Kidney capillary endothelial cell (primary cell): ENCODE data around the gene SELENBP1.
"Not testable (repeated sequence)": the region's sequence is repeated elsewhere in the genome, so short reads cannot be mapped to it uniquely, and the experiment has no call there.

Experiments
- DNase-seq: peaks from one replicate; pipeline ENCODE4 v3.0.0-alpha.2; 2018; ENCODE audit warnings: low spot score

Gene SELENBP1

DNA sequence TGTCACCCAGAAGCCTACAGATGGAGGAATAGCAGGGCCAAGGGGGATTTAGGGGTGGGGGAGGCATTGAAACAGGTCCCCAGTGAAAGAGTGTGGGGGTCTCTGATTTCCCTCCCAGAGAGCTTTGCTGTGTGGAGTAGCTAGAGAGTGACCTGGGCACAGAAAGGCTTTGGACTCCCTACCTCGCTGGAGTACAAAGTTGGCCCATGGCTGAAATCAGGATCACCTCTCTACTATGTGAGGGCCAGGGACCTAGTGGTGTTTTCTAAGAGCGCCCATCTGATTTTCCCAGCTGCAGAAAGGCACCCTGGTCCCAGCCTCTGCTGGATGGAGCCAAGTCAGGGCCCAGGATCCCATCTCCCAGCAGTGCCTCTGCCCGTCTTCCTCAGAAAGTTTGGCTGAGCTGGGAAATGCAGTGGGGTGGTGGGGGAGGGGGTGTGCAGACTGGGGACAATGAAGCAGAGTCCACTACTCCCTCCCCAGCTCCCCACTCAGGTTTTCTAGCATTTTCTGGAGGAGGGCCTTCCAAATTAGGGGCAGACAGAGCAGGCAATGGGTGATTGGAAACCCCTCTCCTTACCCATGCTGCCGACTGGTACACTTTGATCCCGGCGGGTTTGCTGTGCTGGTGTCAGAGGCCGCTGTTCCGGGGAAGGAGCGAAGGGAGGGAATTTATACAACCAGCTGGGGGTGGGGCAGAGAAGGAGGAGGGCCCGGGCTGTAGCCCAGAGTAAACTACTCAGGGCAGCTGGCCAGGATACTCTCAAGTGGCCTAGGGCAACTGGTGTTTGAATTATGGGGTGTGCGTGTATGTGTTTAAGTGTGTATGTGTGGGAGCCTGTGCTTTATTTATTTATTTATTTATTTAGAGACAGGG lies at the start of gene SELENBP1:
Gene SELENBP1, minus strand, starts transcription at position 648 of the 877 bp plus-strand sequence. Its CDS starts 64 bp downstream, at position 584.
- no peak for DNase-seq

DNA sequence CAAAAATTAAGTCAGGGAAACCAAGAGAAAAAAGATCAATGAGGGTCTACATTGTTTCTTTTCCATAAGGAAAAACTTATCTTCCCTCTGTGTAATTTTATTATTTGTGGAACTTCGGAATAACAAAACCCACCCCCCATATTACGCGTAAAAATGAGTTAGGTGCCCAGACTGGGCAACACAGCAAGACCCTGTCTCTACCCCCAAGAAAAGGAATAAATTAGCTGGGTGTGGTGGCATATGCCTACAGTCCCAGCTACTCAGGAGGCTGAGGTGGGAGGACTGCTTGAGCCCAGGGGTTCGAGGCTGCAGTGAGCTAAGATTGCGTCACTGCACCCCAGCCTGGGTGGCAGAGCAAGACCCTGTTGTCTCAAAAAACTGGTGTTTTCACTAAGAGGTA lies 47.3 kb upstream of the SELENBP1 start:
- no peak for DNase-seq

DNA sequence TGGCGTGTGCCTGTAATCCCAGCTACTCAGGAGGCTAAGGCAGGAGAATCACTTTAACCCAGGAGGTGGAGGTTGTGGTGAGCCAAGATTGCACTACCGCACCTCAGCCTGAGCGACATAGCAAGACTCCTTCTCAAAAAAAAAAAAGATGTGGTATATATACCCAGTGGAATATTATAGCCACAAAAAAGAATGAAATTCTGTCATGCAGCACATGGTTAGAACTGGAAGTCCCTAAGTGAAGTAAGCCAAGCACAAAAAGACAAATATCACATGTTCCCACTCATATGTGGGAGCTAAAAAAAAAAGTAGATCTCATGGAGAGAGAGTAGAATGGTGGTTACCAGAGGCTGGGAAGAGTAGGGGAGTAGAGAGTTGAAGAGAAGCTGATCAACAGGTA lies 45.6 kb upstream of the SELENBP1 start:
- DNase-seq: no peak

DNA sequence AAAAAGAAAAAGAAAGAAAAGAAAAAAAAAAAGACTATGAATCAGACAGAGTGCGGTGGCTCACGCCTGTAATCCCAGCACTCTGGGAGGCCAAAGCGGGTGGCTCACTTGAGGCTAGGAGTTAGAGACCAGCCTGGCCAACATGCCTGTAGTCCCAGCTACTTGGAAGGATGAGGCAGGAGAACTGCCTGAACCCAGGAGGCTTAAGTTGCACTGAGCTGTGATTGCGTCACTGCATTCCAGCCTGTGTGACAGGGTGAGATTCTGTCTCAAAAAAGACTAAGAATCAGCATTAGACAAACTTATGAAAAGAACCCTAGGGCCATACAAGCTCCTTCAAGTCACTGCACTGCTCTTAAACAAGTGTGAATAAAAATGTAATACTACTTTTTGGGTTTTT lies 43.7 kb upstream of the SELENBP1 start:
- DNase-seq: no peak

DNA sequence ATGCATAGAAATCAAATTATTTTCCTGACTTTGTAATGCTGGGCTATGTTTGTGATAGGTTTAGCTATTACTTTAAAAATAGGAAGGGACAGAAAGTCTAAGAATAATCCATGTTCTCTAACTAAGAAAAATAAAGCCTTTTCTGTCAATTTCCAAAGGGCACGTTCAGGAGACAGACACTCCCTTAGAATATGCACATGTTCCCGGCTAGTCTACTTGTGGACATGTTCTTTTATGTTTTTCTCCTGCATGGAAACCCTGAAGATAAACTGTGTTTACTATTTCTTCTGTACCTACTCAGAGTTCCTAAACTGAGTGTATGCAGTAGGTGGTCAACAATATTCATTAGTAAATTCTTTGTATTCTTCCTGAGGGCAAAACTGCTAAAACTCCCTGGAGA lies 39.4 kb upstream of the SELENBP1 start:
- DNase-seq: no peak

DNA sequence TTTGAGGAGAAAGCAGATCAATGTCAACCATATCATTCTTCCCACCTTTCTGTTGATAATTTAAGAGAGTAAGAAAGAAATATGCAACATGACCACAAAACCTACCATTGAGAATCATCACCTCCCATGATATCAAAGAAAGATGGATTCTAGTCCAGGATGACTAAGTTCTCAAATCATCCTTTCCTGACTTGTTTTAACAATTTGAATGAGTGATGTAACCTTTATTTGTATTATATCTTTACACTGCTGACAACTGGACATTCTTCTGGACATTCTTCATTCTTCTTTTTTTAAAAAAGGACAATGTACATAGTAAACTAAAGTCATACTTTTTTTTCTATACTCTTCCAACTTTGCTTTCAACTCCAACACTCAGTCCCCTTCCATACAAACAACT lies 36.4 kb upstream of the SELENBP1 start:
- no peak for DNase-seq

DNA sequence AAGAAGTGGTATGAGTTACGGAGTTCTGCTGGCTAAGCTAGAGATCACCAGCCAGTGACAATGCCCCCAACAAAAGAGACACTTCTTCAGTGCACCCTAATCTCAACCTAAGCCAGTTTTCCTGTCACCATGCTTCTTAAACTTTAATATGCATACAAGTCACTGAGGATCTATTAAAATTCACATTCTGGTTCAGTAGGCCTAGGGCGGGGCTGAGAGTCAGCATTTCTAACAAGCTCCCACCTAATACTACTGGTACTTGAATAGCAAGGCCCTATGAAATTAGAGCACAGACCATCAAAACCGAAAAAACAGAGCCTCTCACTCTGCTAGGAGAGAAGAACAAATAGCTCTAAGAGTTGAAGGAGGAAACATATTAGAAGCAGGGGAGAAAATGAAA lies 34.8 kb upstream of the SELENBP1 start:
- no peak for DNase-seq

DNA sequence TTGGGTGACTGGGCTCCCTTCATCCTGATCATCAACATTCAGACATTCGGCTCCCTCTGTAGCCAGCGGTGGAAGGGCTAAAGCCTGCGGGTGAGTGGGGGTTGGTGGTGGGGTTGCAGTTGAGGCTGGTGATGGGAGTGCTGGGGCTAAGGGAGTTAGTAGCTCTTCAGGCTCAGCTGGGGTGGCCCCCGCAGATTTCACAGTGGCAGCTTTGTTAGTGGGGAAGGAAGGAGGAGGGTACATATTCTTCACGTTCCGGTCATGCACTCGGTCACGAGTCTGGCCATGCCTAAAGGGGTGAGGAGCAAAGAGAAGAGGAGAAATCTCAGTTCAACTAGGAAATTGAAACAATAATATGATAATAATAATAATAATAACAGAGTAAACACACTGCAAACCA lies 33.7 kb upstream of the SELENBP1 start:
- no peak for DNase-seq

DNA sequence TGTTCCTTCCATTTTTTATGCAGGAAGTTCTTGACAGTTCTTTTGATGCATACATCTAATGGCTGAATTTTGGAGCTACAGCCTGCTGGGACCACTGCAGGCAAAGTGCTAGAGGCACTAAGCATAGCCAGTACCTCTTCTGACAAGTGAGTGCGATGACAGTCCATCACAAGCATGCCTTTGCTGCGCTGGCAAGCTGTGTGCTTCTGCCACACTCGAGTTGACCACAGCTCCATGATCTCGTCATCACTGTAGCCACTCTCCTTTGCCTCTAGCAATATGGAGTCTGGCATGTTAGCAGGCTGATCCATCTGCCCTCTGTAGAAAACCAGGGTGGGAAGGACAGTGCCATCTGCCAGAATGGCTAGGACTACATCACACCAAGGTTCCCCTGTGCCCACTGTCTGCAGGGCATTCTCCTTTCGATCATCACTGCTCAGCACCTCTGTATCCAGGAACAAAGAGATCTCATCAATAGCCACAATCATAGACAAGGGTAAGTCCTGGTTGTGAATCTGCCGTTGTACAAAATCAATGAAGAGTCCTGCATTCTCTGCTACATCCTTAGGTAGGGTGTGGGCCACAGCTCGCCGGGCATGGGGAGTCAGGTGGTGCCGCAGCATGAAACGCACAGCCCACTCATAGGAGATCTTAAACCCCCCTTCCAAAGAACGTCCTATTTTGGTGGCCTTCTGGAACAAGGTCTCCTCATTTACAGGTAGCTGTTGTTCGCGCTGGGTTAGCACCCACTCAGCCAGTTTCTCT lies 32.9 kb upstream of the SELENBP1 start:
- DNase-seq: no peak

DNA sequence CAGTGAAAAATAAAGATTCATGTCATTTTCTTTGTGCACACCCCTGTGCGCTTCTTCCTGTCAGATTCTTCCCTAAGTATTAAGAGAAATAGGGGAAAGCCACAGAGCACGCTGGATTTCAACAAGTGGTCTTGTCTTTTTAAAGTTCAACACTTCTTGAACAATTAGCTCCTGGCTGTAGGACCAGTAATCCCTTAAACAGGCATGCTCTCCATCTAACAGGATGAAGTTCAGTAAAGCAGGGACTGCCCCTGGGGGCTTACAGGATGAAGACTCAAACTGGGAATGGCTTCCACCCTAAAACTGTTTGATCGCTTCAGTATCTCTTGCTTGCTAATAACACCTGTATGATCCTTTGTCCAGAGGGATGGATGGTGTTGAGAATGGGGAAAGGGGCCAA lies 31.1 kb upstream of the SELENBP1 start:
- no peak for DNase-seq

DNA sequence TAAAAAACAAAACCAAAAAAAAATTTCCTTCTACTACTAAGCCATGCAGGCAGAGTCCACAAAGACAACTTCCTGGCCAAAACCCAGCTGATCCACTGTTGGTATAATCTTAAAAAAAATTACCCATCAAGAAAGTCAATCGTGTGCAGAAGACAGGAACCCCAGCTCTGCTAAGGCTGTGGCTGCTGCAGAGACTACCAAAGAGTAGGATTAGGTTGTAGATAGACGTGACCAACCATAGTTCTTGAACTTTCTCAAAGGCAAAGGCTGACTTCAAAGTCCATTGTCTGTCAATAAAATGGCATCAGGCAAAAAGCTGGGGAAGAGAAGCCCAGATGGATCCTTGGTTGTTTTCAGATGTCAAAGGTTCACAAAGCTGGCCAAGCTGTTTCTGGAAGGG lies 30.3 kb upstream of the SELENBP1 start:
- DNase-seq: no peak

DNA sequence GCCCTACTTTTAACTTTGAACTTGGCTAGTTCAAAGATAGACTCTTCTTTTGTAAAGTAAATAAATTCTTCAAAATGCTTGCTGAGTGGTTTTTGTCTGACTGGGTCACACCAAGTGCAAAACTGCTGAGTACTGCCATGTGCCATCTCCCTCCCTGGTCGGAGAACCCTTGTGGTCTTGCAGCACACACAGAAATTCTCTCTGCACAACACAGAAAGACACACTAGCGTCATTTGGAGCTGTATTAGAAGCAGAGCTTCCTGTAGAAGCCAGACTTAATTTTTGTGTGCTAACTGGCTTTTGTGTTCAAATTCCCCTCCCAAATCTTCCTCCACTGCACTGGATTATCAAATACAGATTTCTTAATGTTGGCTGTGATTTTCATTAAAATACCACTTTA lies 29.4 kb upstream of the SELENBP1 start:
- no peak for DNase-seq

DNA sequence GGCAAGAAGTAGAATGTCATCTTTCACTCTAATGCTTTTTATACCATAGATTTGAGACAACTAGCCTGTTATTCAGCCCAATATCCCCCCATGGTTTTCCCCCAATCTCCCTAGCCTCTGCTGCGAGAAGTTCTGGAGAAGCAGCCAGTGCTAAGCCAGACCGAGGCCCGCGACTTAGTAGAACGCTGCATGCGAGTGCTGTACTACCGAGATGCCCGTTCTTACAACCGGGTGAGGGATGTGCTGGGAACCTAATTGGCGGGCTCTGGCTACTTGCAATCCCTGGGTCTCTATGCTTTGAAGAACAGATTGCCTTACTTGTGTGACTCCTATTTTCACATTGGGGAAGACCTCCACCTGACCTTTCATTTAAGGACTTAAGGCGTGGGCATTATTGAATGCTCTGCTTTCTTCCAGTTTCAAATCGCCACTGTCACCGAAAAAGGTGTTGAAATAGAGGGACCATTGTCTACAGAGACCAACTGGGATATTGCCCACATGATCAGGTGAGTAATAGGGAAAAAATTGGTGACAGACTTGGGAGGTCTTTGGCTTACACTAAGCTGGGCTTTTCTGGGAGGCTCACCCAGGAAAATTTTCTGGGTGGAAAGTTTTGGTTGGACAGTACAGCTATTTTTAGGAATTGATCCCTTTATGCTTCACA lies 28.8 kb upstream of the SELENBP1 start:
- DNase-seq: no peak

DNA sequence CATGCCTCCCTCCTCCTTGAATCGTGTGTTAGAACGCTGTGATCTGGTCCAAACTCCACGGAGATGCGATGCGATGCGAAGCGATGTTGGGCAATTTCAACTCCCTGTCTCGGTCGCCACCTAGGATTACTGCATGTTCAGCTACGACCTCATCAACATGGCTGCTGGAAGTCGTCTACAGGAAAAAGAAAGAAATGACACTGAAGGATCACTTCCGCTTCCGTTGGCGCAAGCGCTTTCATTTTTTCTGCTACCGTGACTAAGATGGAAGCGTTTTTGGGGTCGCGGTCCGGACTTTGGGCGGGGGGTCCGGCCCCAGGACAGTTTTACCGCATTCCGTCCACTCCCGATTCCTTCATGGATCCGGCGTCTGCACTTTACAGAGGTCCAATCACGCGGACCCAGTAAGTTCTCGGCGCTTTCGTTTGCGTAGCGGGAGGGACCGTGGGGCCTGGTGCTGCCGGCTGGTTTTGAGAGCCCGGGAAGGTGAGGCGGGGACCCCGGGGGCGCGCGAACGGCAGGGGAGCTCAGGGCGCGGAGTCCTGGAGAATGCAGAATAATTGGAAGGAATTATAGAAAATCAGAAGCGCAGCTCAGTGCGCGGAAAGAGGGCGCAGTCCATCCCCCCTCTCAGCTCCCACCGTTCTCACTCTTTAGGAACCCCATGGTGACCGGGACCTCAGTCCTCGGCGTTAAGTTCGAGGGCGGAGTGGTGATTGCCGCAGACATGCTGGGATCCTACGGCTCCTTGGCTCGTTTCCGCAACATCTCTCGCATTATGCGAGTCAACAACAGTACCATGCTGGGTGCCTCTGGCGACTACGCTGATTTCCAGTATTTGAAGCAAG lies 27.0 kb upstream of the SELENBP1 start, which contains the start of gene PSMB4:
Gene PSMB4, plus strand, starts transcription at position 250 of the 848 bp plus-strand sequence. Its CDS starts 15 bp downstream, at position 265.
- DNase-seq: peak; percentile 87

DNA sequence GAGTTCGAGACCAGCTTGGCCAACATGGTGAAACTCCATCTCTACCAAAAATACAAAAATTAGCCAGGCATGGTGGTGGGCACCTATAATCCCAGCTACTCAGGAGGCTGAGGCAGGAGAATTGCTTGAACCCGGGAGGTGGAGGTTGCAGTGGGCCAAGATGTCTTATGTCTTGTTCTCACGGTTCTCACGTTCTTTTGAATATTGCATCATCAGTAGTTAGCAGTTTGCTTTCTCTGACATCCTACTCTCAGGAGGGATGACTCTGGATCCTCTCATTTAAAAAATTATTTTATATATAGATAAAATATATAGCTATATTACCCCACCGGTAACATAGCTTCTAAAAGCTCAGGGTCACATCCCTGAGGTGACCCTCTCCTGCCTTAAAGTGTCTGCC lies 23.8 kb upstream of the SELENBP1 start:
- not testable (repeated sequence) for DNase-seq

DNA sequence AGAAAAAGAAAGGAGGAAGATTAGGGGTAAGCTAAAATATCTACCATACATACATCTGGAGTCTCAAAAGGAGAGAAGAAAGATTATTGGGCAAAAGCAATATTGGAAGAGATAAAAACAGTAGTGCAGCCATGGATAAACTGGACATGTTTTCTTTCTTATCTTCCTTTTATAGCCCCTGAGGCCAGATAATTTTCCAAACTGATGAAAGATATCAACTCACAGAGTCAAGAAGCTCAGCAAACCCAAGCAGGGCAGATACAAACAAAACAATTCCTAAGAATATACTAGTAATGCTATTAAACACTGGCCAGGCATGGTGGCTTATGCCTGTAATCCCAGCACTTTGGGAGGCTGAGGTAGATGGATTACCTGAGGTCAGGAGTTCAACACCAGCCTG lies 21.1 kb upstream of the SELENBP1 start:
- no peak for DNase-seq

DNA sequence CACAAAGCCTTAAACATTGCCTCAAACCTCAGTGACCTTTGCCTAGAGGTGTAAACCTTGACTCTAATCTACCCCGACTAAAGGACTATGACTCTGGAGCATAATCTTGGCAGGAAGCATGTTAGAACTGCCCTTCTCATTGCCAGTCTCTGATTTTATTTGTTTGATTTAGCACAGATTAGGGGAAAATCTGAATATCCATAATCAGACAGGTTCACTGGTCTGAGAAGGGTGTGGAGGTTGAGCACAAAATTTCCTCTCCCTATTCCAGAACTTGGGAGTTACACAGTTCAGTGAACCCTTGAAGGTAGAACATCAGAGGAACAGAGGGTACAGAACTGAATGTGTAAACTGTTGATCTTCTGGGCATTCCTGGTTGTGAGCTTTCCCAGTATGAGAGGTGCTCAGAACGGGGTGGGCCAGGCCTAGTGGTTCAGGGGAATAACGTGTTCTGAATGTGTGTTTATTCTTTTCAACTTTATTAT lies 18.6 kb upstream of the SELENBP1 start:
- DNase-seq: no peak

DNA sequence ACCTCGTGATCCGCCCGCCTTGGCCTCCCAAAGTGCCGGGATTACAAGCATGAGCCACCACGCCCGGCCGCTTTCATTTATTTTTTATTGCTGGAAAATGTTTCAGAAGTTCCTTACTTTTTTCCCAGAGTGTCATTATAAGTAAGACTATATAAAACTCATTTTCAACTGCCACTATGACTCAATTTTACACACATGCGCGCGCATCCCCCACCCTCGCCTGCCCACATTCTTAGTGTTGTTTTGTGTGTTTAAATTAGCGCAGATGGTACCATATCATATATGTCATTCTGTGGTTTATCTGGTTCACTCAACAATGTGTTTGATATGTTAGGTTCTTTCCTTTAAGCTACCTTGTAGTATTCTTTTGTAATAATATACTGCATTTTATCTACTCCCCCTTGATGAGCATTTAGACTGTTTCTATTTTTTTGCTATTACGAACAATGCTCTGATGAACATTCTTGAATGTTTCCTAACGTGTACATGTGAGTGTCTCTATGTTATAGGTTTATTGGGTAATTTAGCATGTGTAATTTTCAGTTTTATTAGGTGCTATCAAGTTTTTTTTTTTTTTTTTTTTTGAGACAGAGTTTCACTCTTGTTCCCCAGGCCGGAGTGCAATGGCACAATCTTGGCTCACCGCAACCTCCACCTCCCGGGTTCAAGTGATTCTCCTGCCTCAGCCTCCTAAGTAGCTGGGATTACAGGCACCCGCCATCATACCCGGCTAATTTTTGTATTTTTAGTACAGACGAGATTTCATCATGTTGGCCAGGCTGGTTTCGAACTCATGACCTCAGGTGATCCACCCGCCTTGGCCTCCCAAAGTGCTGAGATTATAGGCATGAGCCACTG lies 17.9 kb upstream of the SELENBP1 start:
- not testable (repeated sequence) for DNase-seq

DNA sequence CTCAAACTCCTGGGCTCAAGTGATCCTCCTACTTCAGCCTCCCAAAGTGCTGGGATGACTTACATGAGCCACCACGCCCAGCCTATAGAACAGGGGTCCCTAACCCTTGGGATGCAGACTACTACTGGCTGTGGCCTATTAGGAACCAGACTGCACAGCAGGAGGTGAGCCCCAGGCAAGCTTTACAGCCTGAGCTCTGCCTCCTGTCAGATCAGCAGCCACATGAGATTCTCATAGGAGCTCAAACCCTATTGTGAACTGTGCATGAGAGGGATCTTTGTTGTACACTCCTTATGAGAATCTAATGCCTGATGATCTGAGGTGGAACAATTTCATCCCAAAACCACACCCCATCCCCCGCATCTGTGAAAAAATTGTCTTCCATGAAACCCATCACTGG lies 13.5 kb upstream of the SELENBP1 start:
- no peak for DNase-seq

DNA sequence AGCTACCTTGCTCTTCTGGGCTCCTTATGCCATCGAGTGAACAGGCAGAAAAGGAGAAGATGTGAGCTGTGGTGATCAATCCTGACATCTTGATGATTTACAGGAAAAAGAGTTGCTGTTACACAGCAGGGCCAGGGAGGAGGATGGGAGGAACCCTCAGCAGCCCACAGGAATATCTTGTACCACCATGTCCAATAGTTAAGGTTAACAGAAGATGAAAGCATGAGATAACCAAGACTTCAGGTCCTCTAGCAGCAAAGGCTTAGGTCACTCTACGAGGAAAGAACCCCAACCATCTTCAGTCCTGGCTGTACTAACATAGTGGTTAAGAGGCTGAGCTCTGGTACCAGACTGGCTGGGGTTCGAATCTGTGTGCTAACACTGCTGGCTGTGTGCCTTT lies 12.1 kb upstream of the SELENBP1 start:
- DNase-seq: no peak
